Loucy (cell line): ENCODE data around the gene STXBP6.

Experiments used
- H2AFZ ChIP-seq: fragments of 200-600 bp; sonication (generic); 2 replicates; pipeline ENCODE4 v1.6.0; 2016; ENCODE audit warnings: antibody characterized with exemption, mild to moderate bottlenecking, low read length, moderate library complexity
- H3F3A ChIP-seq: fragments of 200-600 bp; 2 replicates; pipeline ENCODE4 v1.6.0; 2016; ENCODE audit warnings: antibody characterized with exemption, low read depth, mild to moderate bottlenecking
- H3K27me3 ChIP-seq: fragments of 200-600 bp; sonication (generic); 2 replicates; pipeline ENCODE4 v1.6.1; 2014; ENCODE audit warnings: low read length, mild to moderate bottlenecking; ENCODE audit not compliant: insufficient read depth, poor library complexity, severe bottlenecking
- H3K36me3 ChIP-seq: fragments of 200-600 bp; sonication (generic); 2 replicates; pipeline ENCODE4 v1.6.1; 2016; ENCODE audit warnings: low read length; ENCODE audit not compliant: insufficient read depth
- H3K4me1 ChIP-seq: fragments of 200-600 bp; sonication (generic); 2 replicates; pipeline ENCODE4 v1.5.1; 2014; ENCODE audit warnings: low read length, mild to moderate bottlenecking; ENCODE audit not compliant: insufficient read depth, poor library complexity, severe bottlenecking
- H3K4me2 ChIP-seq: fragments of 200-600 bp; sonication (generic); 2 replicates; pipeline ENCODE4 v1.6.0; 2014; ENCODE audit warnings: antibody characterized with exemption, low read length, low read depth, mild to moderate bottlenecking; ENCODE audit not compliant: poor library complexity, severe bottlenecking
- H3K4me3 ChIP-seq: fragments of 200-600 bp; sonication (generic); 2 replicates; pipeline ENCODE4 v1.5.1; 2014; ENCODE audit warnings: low read length, mild to moderate bottlenecking, mixed read lengths; ENCODE audit not compliant: poor library complexity, severe bottlenecking
- H3K79me2 ChIP-seq: fragments of 200-600 bp; sonication (generic); 2 replicates; pipeline ENCODE4 v1.6.1; 2014; ENCODE audit warnings: low read length; ENCODE audit not compliant: insufficient read depth
- H3K9ac ChIP-seq: fragments of 200-600 bp; sonication (generic); 2 replicates; pipeline ENCODE4 v1.6.0; 2014; ENCODE audit warnings: mild to moderate bottlenecking, low read depth, low read length, moderate library complexity; ENCODE audit not compliant: poor library complexity, severe bottlenecking
- H3K9me2 ChIP-seq: fragments of 200-600 bp; sonication (generic); replicated peaks from 2 replicates; pipeline ENCODE4 v1.6.1; 2016; ENCODE audit warnings: low read depth, low read length, mixed read lengths
- H3K9me3 ChIP-seq: fragments of 200-600 bp; sonication (generic); 2 replicates; pipeline ENCODE4 v1.6.1; 2014; ENCODE audit warnings: mild to moderate bottlenecking, antibody characterized with exemption, low read length, low read depth; ENCODE audit not compliant: insufficient read depth
- H4K20me1 ChIP-seq: fragments of 200-600 bp; sonication (generic); 2 replicates; pipeline ENCODE4 v1.6.0; 2014; ENCODE audit warnings: antibody characterized with exemption, low read length, mild to moderate bottlenecking; ENCODE audit not compliant: insufficient read depth, poor library complexity, severe bottlenecking
- CTCF ChIP-seq: fragments of 200-600 bp; sonication (generic); conservative IDR thresholded peaks from 2 replicates; pipeline ENCODE4 v1.5.1; 2014; ENCODE audit warnings: mild to moderate bottlenecking, antibody characterized with exemption, low read length
- EZH2phosphoT487 ChIP-seq: fragments of 200-600 bp; IDR thresholded peaks from 2 replicates; pipeline ENCODE4 v1.6.1; 2018; ENCODE audit warnings: antibody characterized with exemption, mild to moderate bottlenecking, moderate library complexity, borderline replicate concordance

Gene STXBP6

GRCh38 chr14:24957814-24958213, 92.1 kb downstream of the STXBP6 start:
- no peaks in the 10 kb centered on the region for H3K36me3 ChIP-seq
- no peaks in the 10 kb centered on the region for H3K4me1 ChIP-seq
- H2AFZ ChIP-seq = no peak overlapping the region
- no peaks in the 10 kb centered on the region for H3K9me2 ChIP-seq
- no peak overlapping the region for H3K4me3 ChIP-seq
- H3F3A ChIP-seq = no peaks in the 10 kb centered on the region
- no peaks in the 10 kb centered on the region for H3K27me3 ChIP-seq
- no peak overlapping the region for H3K9ac ChIP-seq
- no peaks in the 10 kb centered on the region for H4K20me1 ChIP-seq
- no peaks in the 10 kb centered on the region for H3K79me2 ChIP-seq
- TF ChIP-seq CTCF (no peak), EZH2phosphoT487 (no peak)
- H3K4me2 ChIP-seq = no peak overlapping the region
- H3K9me3 ChIP-seq = no peaks in the 10 kb centered on the region

- Histone ChIP-seq H3K4me2 (no peak overlapping the region), H3K36me3 (no peaks in the 10 kb centered on the region), H3K4me3 (no peak overlapping the region), H3K9ac (no peak overlapping the region), H3K9me2 (no peaks in the 10 kb centered on the region), H3K4me1 (no peaks in the 10 kb centered on the region), H3K27me3 (no peaks in the 10 kb centered on the region), H3K9me3 (no peaks in the 10 kb centered on the region), H3F3A (no peaks in the 10 kb centered on the region), H4K20me1 (no peaks in the 10 kb centered on the region), H3K79me2 (no peaks in the 10 kb centered on the region), H2AFZ (no peak overlapping the region)
- no peak for TF ChIP-seq CTCF
- TF ChIP-seq EZH2phosphoT487 = no peak
Measured at GRCh38 chr14:24956104-24956503, 93.8 kb downstream of the STXBP6 start.

- Histone ChIP-seq H3K9ac (no peak overlapping the region), H2AFZ (no peak overlapping the region), H3K4me1 (no peaks in the 10 kb centered on the region), H4K20me1 (no peaks in the 10 kb centered on the region), H3K36me3 (no peaks in the 10 kb centered on the region), H3K9me2 (no peaks in the 10 kb centered on the region), H3K27me3 (no peaks in the 10 kb centered on the region), H3K4me3 (no peak overlapping the region), H3K79me2 (no peaks in the 10 kb centered on the region), H3F3A (no peaks in the 10 kb centered on the region), H3K4me2 (no peak overlapping the region), H3K9me3 (no peaks in the 10 kb centered on the region)
- TF ChIP-seq EZH2phosphoT487 (no peak), CTCF (no peak)
Measured at GRCh38 chr14:24954700-24955037, 95.3 kb downstream of the STXBP6 start.
